ENCODE results near the gene FOXC2. TPM values are rescaled to one million over a fixed set of nuclear protein-coding genes. Genes with fewer than 3 reads are reported as not detected.
A peak's percentile ranks its signal among the peaks of the same experiment; 100 is the strongest.

Gene FOXC2
- total and polyA plus RNA-seq, 2 of the 13 experiments (the other 11 are each of a cell fraction or from before 2014, with no cell fraction given), result not detected

DNA sequence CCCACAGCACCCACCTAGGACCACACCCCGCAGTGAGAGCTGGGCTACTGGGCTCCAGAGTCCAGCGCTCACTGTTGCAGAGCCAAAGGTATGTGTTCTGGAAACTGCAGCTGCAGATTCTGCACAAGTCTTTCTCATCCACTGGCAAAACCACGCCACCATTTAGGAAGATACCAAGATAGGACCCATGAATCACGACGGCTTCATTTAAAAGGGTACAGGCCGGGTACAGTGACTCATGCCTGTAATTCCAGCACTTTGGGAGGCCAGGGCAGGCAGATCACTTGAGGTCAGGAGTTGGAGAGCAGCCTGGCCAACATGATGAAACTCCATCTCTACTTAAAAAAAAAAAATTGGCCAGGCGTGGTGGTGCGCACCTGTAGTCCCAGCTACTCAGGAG, 37.5 kb upstream of the FOXC2 start (continued):
- TF ChIP-seq, protein P1, sequence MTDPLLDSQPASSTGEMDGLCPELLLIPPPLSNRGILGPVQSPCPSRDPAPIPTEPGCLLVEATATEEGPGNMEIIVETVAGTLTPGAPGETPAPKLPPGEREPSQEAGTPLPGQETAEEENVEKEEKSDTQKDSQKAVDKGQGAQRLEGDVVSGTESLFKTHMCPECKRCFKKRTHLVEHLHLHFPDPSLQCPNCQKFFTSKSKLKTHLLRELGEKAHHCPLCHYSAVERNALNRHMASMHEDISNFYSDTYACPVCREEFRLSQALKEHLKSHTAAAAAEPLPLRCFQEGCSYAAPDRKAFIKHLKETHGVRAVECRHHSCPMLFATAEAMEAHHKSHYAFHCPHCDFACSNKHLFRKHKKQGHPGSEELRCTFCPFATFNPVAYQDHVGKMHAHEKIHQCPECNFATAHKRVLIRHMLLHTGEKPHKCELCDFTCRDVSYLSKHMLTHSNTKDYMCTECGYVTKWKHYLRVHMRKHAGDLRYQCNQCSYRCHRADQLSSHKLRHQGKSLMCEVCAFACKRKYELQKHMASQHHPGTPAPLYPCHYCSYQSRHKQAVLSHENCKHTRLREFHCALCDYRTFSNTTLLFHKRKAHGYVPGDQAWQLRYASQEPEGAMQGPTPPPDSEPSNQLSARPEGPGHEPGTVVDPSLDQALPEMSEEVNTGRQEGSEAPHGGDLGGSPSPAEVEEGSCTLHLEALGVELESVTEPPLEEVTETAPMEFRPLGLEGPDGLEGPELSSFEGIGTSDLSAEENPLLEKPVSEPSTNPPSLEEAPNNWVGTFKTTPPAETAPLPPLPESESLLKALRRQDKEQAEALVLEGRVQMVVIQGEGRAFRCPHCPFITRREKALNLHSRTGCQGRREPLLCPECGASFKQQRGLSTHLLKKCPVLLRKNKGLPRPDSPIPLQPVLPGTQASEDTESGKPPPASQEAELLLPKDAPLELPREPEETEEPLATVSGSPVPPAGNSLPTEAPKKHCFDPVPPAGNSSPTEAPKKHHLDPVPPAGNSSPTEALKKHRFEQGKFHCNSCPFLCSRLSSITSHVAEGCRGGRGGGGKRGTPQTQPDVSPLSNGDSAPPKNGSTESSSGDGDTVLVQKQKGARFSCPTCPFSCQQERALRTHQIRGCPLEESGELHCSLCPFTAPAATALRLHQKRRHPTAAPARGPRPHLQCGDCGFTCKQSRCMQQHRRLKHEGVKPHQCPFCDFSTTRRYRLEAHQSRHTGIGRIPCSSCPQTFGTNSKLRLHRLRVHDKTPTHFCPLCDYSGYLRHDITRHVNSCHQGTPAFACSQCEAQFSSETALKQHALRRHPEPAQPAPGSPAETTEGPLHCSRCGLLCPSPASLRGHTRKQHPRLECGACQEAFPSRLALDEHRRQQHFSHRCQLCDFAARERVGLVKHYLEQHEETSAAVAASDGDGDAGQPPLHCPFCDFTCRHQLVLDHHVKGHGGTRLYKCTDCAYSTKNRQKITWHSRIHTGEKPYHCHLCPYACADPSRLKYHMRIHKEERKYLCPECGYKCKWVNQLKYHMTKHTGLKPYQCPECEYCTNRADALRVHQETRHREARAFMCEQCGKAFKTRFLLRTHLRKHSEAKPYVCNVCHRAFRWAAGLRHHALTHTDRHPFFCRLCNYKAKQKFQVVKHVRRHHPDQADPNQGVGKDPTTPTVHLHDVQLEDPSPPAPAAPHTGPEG (CRISPR knock-in tag; IDR thresholded peaks at IDR 0.05), result no peak
- TF ChIP-seq U2AF1 (optimal IDR thresholded peaks at IDR 0.05; ENCODE audit: low read depth, low read length), result no peak

DNA sequence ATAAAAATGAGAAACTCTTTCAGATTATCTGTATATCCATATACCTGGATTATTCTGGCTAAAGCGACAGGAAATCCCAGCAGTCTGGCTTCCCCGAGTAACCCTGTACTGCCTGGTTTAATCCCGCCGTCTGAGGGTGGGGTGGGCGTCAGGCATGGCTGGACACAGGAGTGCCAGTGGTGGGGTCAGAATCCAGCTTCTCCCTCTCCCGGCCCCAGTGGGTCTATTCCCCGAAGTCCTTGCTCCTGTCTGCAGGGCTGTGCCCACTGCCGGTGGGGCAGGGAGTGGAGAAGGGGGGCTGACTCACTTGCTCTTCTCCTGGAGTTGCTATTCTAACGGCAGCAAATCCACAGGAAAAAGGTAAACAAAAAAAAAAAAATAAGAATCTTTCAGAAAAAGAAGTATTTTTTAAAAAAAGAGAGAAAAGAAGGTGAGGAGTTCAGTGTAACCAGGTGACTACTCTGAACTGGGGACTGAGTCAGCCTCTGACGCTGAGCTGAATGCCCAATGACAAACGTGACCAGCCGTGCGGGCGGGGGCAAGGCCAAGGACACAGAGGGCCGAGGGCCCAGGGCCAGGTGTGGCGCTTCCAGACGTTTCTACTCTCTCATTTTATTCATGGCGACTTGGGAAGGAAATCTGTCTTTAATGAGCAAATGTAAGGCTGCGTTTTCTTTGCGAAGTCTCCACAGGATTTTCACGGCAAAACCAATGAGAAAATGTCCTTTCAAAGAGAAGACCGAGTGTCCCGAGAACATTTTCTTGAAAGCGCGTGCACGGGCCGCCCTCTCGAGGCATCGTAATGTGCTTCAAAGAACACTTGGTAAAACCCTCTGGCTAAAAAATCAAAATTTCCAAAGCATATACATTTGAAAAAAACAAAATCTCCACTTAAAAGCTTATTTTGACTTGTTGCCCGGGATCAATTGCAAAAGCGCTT, 36.1 kb upstream of the FOXC2 start:
- Histone ChIP-seq H3K9ac (ENCODE audit: insufficient read depth, low read depth, low read length) (no peak overlapping the region), H3K9me3 (ENCODE audit: low read length) (no peaks in the 10 kb centered on the region), H3K79me2 (ENCODE audit: insufficient read depth, low read length) (no peaks in the 10 kb centered on the region), H3K4me3 (replicated peaks in 1 of 3; ENCODE audit: insufficient read depth in 1 of 3, low read depth in 2 of 3, low read length in 3 of 3) (no peak overlapping the region), H3K36me3 (replicated peaks in 1 of 2; ENCODE audit: control insufficient read depth in 1 of 2, insufficient read depth in 2 of 2, low read length in 2 of 2) (no peaks in the 10 kb centered on the region), H3K4me2 (ENCODE audit: low read depth, low read length) (no peak overlapping the region), H2AFZ (ENCODE audit: low read length) (no peak overlapping the region), H3K27me3 (ENCODE audit: control insufficient read depth in 1 of 2, insufficient read depth in 2 of 2, low read length in 2 of 2) (no peaks in the 10 kb centered on the region; a peak in 1 of 5 replicates), H4K20me1 (ENCODE audit: insufficient read depth, low read length) (no peaks in the 10 kb centered on the region), H3K4me1 (ENCODE audit: insufficient read depth, low read length) (no peaks in the 10 kb centered on the region), H3K27ac (ENCODE audit: extremely low read length, insufficient read depth, low read length) (no peak overlapping the region)
- no peak for DNase-seq (ENCODE audit: low spot score)
- ChIA-PET CTCF (ENCODE audit: low intra/inter-chr PET ratio, low total read pairs) (no interaction called here), POLR2A (no interaction called here)
- BruUV-seq (replicated peaks), result no TSS peak
- no peak for ATAC-seq
- TF ChIP-seq AGO2 (optimal IDR thresholded peaks at IDR 0.05; ENCODE audit: low read depth, low read length) (peak; percentile 42), IKZF4 (CRISPR knock-in tag; IDR thresholded peaks at IDR 0.05; ENCODE audit: borderline replicate concordance, low read depth, not compliant biosample characterization) (no peak)
- no peak for FAIRE-seq
- 94% methylated on average over 31 of the region's 31 CpGs for WGBS (ENCODE audit: low lambda C conversion rate)
- in situ Hi-C loops (cut with HindIII; ENCODE audit: extremely low pct_ligation_motif_present, low pct_unique_long_range_greater_than_20kb), result no loop called here
- intact Hi-C loops (cut with micrococcal nuclease; ENCODE audit: unreplicated experiment), result no loop called here
